Mesendoderm (in vitro differentiated cells): ENCODE measurements around the gene MALAT1.

Experiments
- DNase-seq: peaks from one replicate; pipeline ENCODE4 v3.0.0; 2013
- H2AK5ac ChIP-seq: 2 replicates; pipeline ENCODE4 v1.6.1; 2013; ENCODE audit warnings: low read length, inconsistent platforms
- H2BK120ac ChIP-seq: 2 replicates; pipeline ENCODE4 v1.6.1; 2013; ENCODE audit warnings: low read depth, mild to moderate bottlenecking, low read length, moderate library complexity, mixed read lengths
- H2BK15ac ChIP-seq: replicated peaks from 2 replicates; pipeline ENCODE4 v1.6.1; 2013; ENCODE audit warnings: low read depth, mild to moderate bottlenecking, moderate library complexity
- H2BK5ac ChIP-seq: 2 replicates; pipeline ENCODE4 v1.6.1; 2013; ENCODE audit warnings: low read length, inconsistent platforms
- H3K18ac ChIP-seq: 2 replicates; pipeline ENCODE4 v1.6.1; 2013; ENCODE audit warnings: mild to moderate bottlenecking, low read length, mixed read lengths
- H3K23ac ChIP-seq: one replicate; pipeline ENCODE4 v1.6.1; 2013; ENCODE audit warnings: low read length
- H3K27ac ChIP-seq: 2 replicates; pipeline ENCODE4 v1.5.1; 2013; ENCODE audit warnings: low read depth, mild to moderate bottlenecking, inconsistent platforms, low read length, moderate library complexity
- H3K27me3 ChIP-seq: 2 replicates; pipeline ENCODE4 v1.6.1; 2013; ENCODE audit warnings: low read length, control low read depth, mild to moderate bottlenecking, inconsistent platforms; ENCODE audit not compliant: insufficient read depth, poor library complexity
- H3K36me3 ChIP-seq: 2 replicates; pipeline ENCODE4 v1.6.1; 2013; ENCODE audit warnings: low read length, inconsistent platforms; ENCODE audit not compliant: control insufficient read depth, insufficient read depth
- H3K4ac ChIP-seq: one replicate; pipeline ENCODE4 v1.6.1; 2013; ENCODE audit warnings: low read depth, mild to moderate bottlenecking, low read length, moderate library complexity
- H3K4me1 ChIP-seq: 2 replicates; pipeline ENCODE4 v1.6.1; 2013; ENCODE audit warnings: low read depth, low read length, inconsistent platforms; ENCODE audit not compliant: control insufficient read depth
- H3K4me2 ChIP-seq: 2 replicates; pipeline ENCODE4 v1.6.1; 2013; ENCODE audit warnings: low read length
- H3K4me3 ChIP-seq: 2 replicates; pipeline ENCODE4 v1.5.1; 2013; ENCODE audit warnings: mild to moderate bottlenecking, low read length
- H3K56ac ChIP-seq: one replicate; pipeline ENCODE4 v1.6.1; 2013; ENCODE audit warnings: low read length
- H3K79me1 ChIP-seq: 2 replicates; pipeline ENCODE4 v1.6.1; 2013; ENCODE audit warnings: low read length, inconsistent platforms
- H3K79me2 ChIP-seq: 2 replicates; pipeline ENCODE4 v1.6.1; 2013; ENCODE audit warnings: mild to moderate bottlenecking, low read length; ENCODE audit not compliant: control insufficient read depth, insufficient read depth
- H3K9ac ChIP-seq: 2 replicates; pipeline ENCODE4 v1.6.1; 2013; ENCODE audit warnings: low read length, inconsistent platforms
- H4K5ac ChIP-seq: one replicate; pipeline ENCODE4 v1.6.1; 2013; ENCODE audit warnings: low read length
- H4K8ac ChIP-seq: one replicate; pipeline ENCODE4 v1.6.1; 2013; ENCODE audit warnings: low read depth, mild to moderate bottlenecking, control low read depth, low read length, moderate library complexity
- WGBS: extraction: QIAGEN DNeasy Blood & Tissue Kit; methylation state at CpG from one replicate; pipeline ENCODE4 v1.1.7; 2013; ENCODE audit warnings: low lambda C conversion rate, missing lambda C conversion rate; ENCODE audit not compliant: insufficient coverage; ENCODE audit errors: extremely low coverage; 5-methylcytosine and 5-hydroxymethylcytosine counted together

MALAT1 gene

GRCh38 chr11:65476632-65477148 is 22.2 kb upstream of the MALAT1 start:
- Histone ChIP-seq H3K23ac (no peak overlapping the region), H3K79me2 (peaks cover 6% of the 10 kb centered on the region), H4K5ac (peak overlapping the region; percentile 71), H3K4me1 (peaks cover 10% of the 10 kb centered on the region), H3K79me1 (peaks cover 3% of the 10 kb centered on the region), H2BK120ac (peak overlapping the region; percentile 54), H3K27ac (peak overlapping the region; percentile 84), H2BK15ac (no peak overlapping the region), H4K8ac (no peak overlapping the region), H3K4ac (peak overlapping the region; percentile 90), H3K36me3 (no peaks in the 10 kb centered on the region), H3K56ac (peak overlapping the region; percentile 99), H3K18ac (peak overlapping the region; percentile 72), H2AK5ac (peak overlapping the region; percentile 100), H3K9ac (peak overlapping the region; percentile 99), H3K4me3 (peak overlapping the region; percentile 62), H2BK5ac (peak overlapping the region; percentile 93), H3K4me2 (peak overlapping the region; percentile 97), H3K27me3 (no peaks in the 10 kb centered on the region)
- no CpG with 5 or more reads among the region's 10 CpGs for WGBS
- no peak for DNase-seq

- H3K27me3 ChIP-seq: no peaks in the 10 kb centered on the region
- peaks cover 3% of the 10 kb centered on the region for H3K79me1 ChIP-seq
- H2BK120ac ChIP-seq: peak overlapping the region; percentile 54
- H2BK5ac ChIP-seq: peak overlapping the region; percentile 93
- H3K18ac ChIP-seq: peak overlapping the region; percentile 72
- peak; percentile 97 for DNase-seq
- WGBS: no CpG with 5 or more reads among the region's 60 CpGs
- no peak overlapping the region for H2BK15ac ChIP-seq
- no peaks in the 10 kb centered on the region for H3K36me3 ChIP-seq
- H3K56ac ChIP-seq: peak overlapping the region; percentile 99
- H4K8ac ChIP-seq: no peak overlapping the region
- H3K27ac ChIP-seq: peak overlapping the region; percentile 84
- peak overlapping the region; percentile 62 for H3K4me3 ChIP-seq
- H3K23ac ChIP-seq: peak overlapping the region; percentile 98
- H2AK5ac ChIP-seq: no peak overlapping the region
- peak overlapping the region; percentile 90 for H3K4ac ChIP-seq
- H3K4me2 ChIP-seq: peak overlapping the region; percentile 97
- peaks cover 10% of the 10 kb centered on the region for H3K4me1 ChIP-seq
- peak overlapping the region; percentile 76 for H4K5ac ChIP-seq
- peak overlapping the region; percentile 99 for H3K9ac ChIP-seq
- peaks cover 6% of the 10 kb centered on the region for H3K79me2 ChIP-seq
Measured at GRCh38 chr11:65477149-65477965, 21.5 kb upstream of the MALAT1 start.

DNA sequence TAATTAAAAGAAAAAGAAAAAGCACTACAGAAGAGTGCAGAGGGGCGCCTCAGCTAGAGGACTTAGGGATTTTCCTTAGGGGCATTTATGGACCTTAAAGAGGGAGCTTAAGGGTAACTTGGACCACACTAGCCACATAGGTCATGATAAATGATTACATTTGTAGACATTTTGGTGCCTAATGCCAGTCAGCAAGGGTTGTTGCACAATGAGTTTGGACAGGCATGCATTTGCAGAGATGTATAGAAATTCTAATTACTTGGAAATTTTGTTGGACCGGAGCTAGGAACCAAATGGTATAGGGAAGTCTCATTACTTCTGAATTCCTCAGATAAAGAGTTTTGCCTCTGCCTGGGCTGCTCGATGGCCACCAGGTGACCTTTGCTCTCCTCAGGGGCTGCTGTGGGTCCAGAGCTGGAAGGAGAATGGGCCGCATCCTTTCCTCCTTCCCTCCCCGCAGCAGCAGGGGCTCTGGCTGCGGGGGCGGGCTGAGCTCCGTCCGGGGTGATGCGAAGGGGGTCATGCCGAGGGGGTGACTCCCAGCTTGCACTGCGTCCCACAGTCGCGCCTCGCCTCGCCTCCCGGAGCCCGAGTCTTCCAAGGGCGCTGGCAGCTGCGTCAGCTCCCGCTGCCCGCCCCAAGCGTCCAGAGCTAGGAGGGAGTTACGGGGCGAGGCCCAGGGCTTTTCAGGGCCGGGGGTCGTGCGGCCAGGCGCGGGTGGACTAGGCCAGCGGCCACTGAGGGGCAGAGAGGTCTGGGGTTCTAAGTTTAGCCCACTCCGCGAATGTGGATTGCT is 20.3 kb upstream of the MALAT1 start:
- no peak overlapping the region for H2BK120ac ChIP-seq
- H3K4me1 ChIP-seq: peaks cover 10% of the 10 kb centered on the region
- H3K36me3 ChIP-seq: no peaks in the 10 kb centered on the region
- no peak for DNase-seq
- no CpG with 5 or more reads among the region's 33 CpGs for WGBS
- peaks cover 3% of the 10 kb centered on the region for H3K79me1 ChIP-seq
- H2BK5ac ChIP-seq: no peak overlapping the region
- no peak overlapping the region for H3K4me3 ChIP-seq
- H3K27me3 ChIP-seq: no peaks in the 10 kb centered on the region
- no peak overlapping the region for H2BK15ac ChIP-seq
- H3K27ac ChIP-seq: peak overlapping the region; percentile 8
- H3K56ac ChIP-seq: peak overlapping the region; percentile 79
- H4K5ac ChIP-seq: no peak overlapping the region
- peak overlapping the region; percentile 82 for H2AK5ac ChIP-seq
- H3K18ac ChIP-seq: no peak overlapping the region
- no peak overlapping the region for H3K4me2 ChIP-seq
- H4K8ac ChIP-seq: no peak overlapping the region
- peak overlapping the region; percentile 85 for H3K4ac ChIP-seq
- H3K23ac ChIP-seq: no peak overlapping the region
- H3K79me2 ChIP-seq: peaks cover 6% of the 10 kb centered on the region
- H3K9ac ChIP-seq: peak overlapping the region; percentile 35

GRCh38 chr11:65479184-65480145 is 19.4 kb upstream of the MALAT1 start:
- no CpG with 5 or more reads among the region's 11 CpGs for WGBS

GRCh38 chr11:65482306-65482850 is 16.5 kb upstream of the MALAT1 start:
- H4K8ac ChIP-seq: no peak overlapping the region
- no peaks in the 10 kb centered on the region for H3K79me1 ChIP-seq
- H4K5ac ChIP-seq: no peak overlapping the region
- peak overlapping the region; percentile 42 for H3K18ac ChIP-seq
- H3K27me3 ChIP-seq: no peaks in the 10 kb centered on the region
- H2BK5ac ChIP-seq: no peak overlapping the region
- no peak overlapping the region for H3K27ac ChIP-seq
- WGBS: no CpG with 5 or more reads among the region's 2 CpGs
- peaks cover 12% of the 10 kb centered on the region for H3K4me1 ChIP-seq
- no peak for DNase-seq
- H3K9ac ChIP-seq: no peak overlapping the region
- H2BK120ac ChIP-seq: peak overlapping the region; percentile 39
- H3K4ac ChIP-seq: peak overlapping the region; percentile 82
- no peak overlapping the region for H3K4me2 ChIP-seq
- no peak overlapping the region for H3K23ac ChIP-seq
- H2BK15ac ChIP-seq: no peak overlapping the region
- no peak overlapping the region for H2AK5ac ChIP-seq
- no peak overlapping the region for H3K4me3 ChIP-seq
- no peaks in the 10 kb centered on the region for H3K79me2 ChIP-seq
- H3K36me3 ChIP-seq: no peaks in the 10 kb centered on the region
- no peak overlapping the region for H3K56ac ChIP-seq

More at GRCh38 chr11:65479184-65480145, 19.4 kb upstream of the MALAT1 start:
- Histone ChIP-seq H4K5ac (no peak overlapping the region), H3K4me2 (no peak overlapping the region), H3K9ac (peak overlapping the region; percentile 35), H3K4ac (peak overlapping the region; percentile 85), H2BK120ac (no peak overlapping the region), H2BK5ac (peak overlapping the region; percentile 51), H3K27ac (peak overlapping the region; percentile 8), H3K79me1 (peaks cover 3% of the 10 kb centered on the region), H3K79me2 (peaks cover 6% of the 10 kb centered on the region), H3K18ac (no peak overlapping the region), H2AK5ac (no peak overlapping the region), H4K8ac (no peak overlapping the region), H3K23ac (no peak overlapping the region), H3K56ac (peak overlapping the region; percentile 79), H2BK15ac (peak overlapping the region; percentile 28), H3K4me3 (no peak overlapping the region), H3K36me3 (no peaks in the 10 kb centered on the region), H3K4me1 (peaks cover 10% of the 10 kb centered on the region), H3K27me3 (no peaks in the 10 kb centered on the region)
- peak; percentile 89 for DNase-seq
